OCI-LY3 (cell line): ENCODE data around the gene KCNQ1.
"Not testable (repeated sequence)": the region's sequence is repeated elsewhere in the genome, so short reads cannot be mapped to it uniquely, and the experiment has no call there.

ENCODE experiments used
- CTCF ChIP-seq: fragments of 200-600, 300-600 bp; sonication (generic); IDR thresholded peaks from 2 replicates; pipeline ENCODE4 v1.5.1; 2014; ENCODE audit warnings: antibody characterized with exemption, low read length, low read depth
- EZH2phosphoT487 ChIP-seq: fragments of 200-600 bp; shearing (Covaris generic); IDR thresholded peaks from 2 replicates; pipeline ENCODE4 v1.6.1; 2018; ENCODE audit warnings: antibody characterized with exemption, mixed run types, low read depth

- not testable (repeated sequence) for TF ChIP-seq EZH2phosphoT487, CTCF
Measured at GRCh38 chr11:2497951-2498350, 53.1 kb downstream of the KCNQ1 start.
